SK-N-SH (cell line): ENCODE measurements around the gene FGGY. TPM values are rescaled to one million over a fixed set of nuclear protein-coding genes. Genes with fewer than 3 reads are reported as not detected.

Source experiments
- CTCF ChIA-PET: fragments of 300-600, 350-600 bp; formaldehyde crosslinking; extraction: SDS; loops from one replicate; lab custom pipeline; 2021; lab: Yijun Ruan, JAX
- POLR2A ChIA-PET: fragments of 350-600 bp; sonication (Branson Sonifier 250); formaldehyde crosslinking; extraction: SDS; loops from one replicate; lab custom pipeline; 2020; ENCODE audit warnings: antibody characterized with exemption, inconsistent platforms; lab: Yijun Ruan, JAX
- DNase-seq: peaks from one replicate; pipeline ENCODE4 v3.0.0; 2012
- H2AFZ ChIP-seq: fragments of 200-600 bp; sonication (generic); 2 replicates; pipeline ENCODE4 v1.8.1; 2016; ENCODE audit warnings: antibody characterized with exemption, mild to moderate bottlenecking, low read depth
- H3F3A ChIP-seq: fragments of 200-600 bp; sonication (generic); replicated peaks from 2 replicates; pipeline ENCODE3; 2016; ENCODE audit warnings: antibody characterized with exemption, mild to moderate bottlenecking; ENCODE audit not compliant: insufficient read depth
- H3K27ac ChIP-seq, 2 experiments: fragments of 200-500 bp in 1 of 2; fragments of 200-600 bp in 1 of 2; sonication (Bioruptor generic) in 1 of 2; sonication (generic), shearing (Covaris generic) in 1 of 2; 2 replicates each; pipeline versions ENCODE4 v1.5.1 to v1.6.1; 2014 to 2016; ENCODE audit warnings: low read depth in 2 of 2, inconsistent platforms in 1 of 2, low read length in 1 of 2, mild to moderate bottlenecking in 1 of 2, mixed read lengths in 1 of 2
- H3K27me3 ChIP-seq: fragments of 200-600 bp; sonication (generic), shearing (Covaris generic); 2 replicates; pipeline ENCODE4 v1.6.1; 2016; ENCODE audit warnings: mixed run types; ENCODE audit not compliant: insufficient read depth
- H3K36me3 ChIP-seq, 2 experiments: fragments of 200-500 bp in 1 of 2; fragments of 200-600 bp in 1 of 2; sonication (Bioruptor generic) in 1 of 2; sonication (generic) in 1 of 2; replicated peaks in 1 of 2; 2 replicates each; pipeline versions ENCODE3 to v1.5.1; 2014 to 2016; ENCODE audit warnings: low read length in 1 of 2, mild to moderate bottlenecking in 1 of 2; ENCODE audit not compliant: insufficient read depth in 2 of 2, control insufficient read depth in 1 of 2
- H3K4me1 ChIP-seq, 2 experiments: fragments of 200-500 bp in 1 of 2; fragments of 200-600 bp in 1 of 2; sonication (Bioruptor generic) in 1 of 2; sonication (generic), shearing (Covaris generic) in 1 of 2; 2 replicates each; pipeline versions ENCODE4 v1.5.1 to v1.6.1; 2014 to 2016; ENCODE audit warnings: low read depth in 1 of 2, low read length in 1 of 2, mixed run types in 1 of 2; ENCODE audit not compliant: insufficient read depth in 2 of 2, control insufficient read depth in 1 of 2
- H3K4me2 ChIP-seq: fragments of 200-600 bp; sonication (generic), shearing (Covaris generic); 2 replicates; pipeline ENCODE4 v1.6.1; 2017; ENCODE audit warnings: mixed run types
- H3K4me3 ChIP-seq, 2 experiments: fragments of 200-500 bp in 1 of 2; fragments of 200-600 bp in 1 of 2; sonication (Bioruptor generic) in 1 of 2; sonication (generic), shearing (Covaris generic) in 1 of 2; 2 replicates each; pipeline versions ENCODE4 v1.5.1 to v1.8.1; 2014 to 2016; ENCODE audit warnings: low read depth in 2 of 2, inconsistent platforms in 1 of 2, low read length in 1 of 2, mild to moderate bottlenecking in 1 of 2, mixed read lengths in 1 of 2, moderate library complexity in 1 of 2
- H3K79me2 ChIP-seq: fragments of 200-600 bp; sonication (generic); 2 replicates; pipeline ENCODE4 v1.8.1; 2017; ENCODE audit warnings: mild to moderate bottlenecking; ENCODE audit not compliant: insufficient read depth
- H3K9ac ChIP-seq: fragments of 200-600 bp; sonication (generic); 2 replicates; pipeline ENCODE4 v1.6.1; 2017; ENCODE audit warnings: mixed run types
- H3K9me2 ChIP-seq: fragments of 200-600 bp; sonication (generic); 2 replicates; pipeline ENCODE4 v1.6.1; 2017; ENCODE audit warnings: mixed run types
- H3K9me3 ChIP-seq: fragments of 200-600 bp; sonication (generic); 2 replicates; pipeline ENCODE4 v1.6.1; 2017; ENCODE audit warnings: mixed run types, mild to moderate bottlenecking, moderate library complexity
- H4K20me1 ChIP-seq: fragments of 200-600 bp; sonication (generic); 2 replicates; pipeline ENCODE4 v1.6.1; 2017; ENCODE audit warnings: mild to moderate bottlenecking, mixed run types; ENCODE audit not compliant: insufficient read depth
- CHD2 ChIP-seq: fragments of 150-350 bp; IDR thresholded peaks from 2 replicates; pipeline ENCODE4 v1.6.1; 2018; ENCODE audit warnings: low read length; ENCODE audit not compliant: partially characterized antibody
- EP300 ChIP-seq, 2 experiments: IDR thresholded peaks; 2 replicates each; pipeline versions ENCODE4 v1.4.0 to v1.6.1; 2012; ENCODE audit warnings: borderline replicate concordance in 1 of 2, low read depth in 1 of 2, low read length in 1 of 2
- EZH2phosphoT487 ChIP-seq: fragments of 200-600 bp; sonication (generic); IDR thresholded peaks from 2 replicates; pipeline ENCODE4 v1.6.1; 2017; ENCODE audit warnings: low read depth, mixed run types, mild to moderate bottlenecking, antibody characterized with exemption, moderate library complexity, borderline replicate concordance
- FOSL2 ChIP-seq: IDR thresholded peaks from 2 replicates; pipeline ENCODE4 v1.4.0; 2012; ENCODE audit warnings: low read depth, mild to moderate bottlenecking, moderate library complexity, borderline replicate concordance
- FOXJ3 ChIP-seq: sonication (generic); formaldehyde crosslinking; IDR thresholded peaks from 2 replicates; pipeline ENCODE4 v1.5.1; 2020; ENCODE audit warnings: mild to moderate bottlenecking, missing genetic modification reagents
- FOXM1 ChIP-seq: IDR thresholded peaks from 2 replicates; pipeline ENCODE4 v1.4.0; 2012; ENCODE audit warnings: low read depth, mild to moderate bottlenecking
- GABPA ChIP-seq: IDR thresholded peaks from 2 replicates; pipeline ENCODE4 v1.4.0; 2012; ENCODE audit warnings: low read depth, mild to moderate bottlenecking
- JUND ChIP-seq: IDR thresholded peaks from 2 replicates; pipeline ENCODE4 v1.4.0; 2012
- MXI1 ChIP-seq: IDR thresholded peaks from 2 replicates; pipeline ENCODE4 v1.6.1; 2012; ENCODE audit warnings: mild to moderate bottlenecking, low read depth, low read length, improper control_type of control experiment
- NRF1 ChIP-seq: IDR thresholded peaks from 2 replicates; pipeline ENCODE4 v1.6.1; 2012; ENCODE audit warnings: low read depth, mild to moderate bottlenecking, low read length
- PBX3 ChIP-seq: IDR thresholded peaks from 2 replicates; pipeline ENCODE4; 2012
- POLR2AphosphoS5 ChIP-seq: IDR thresholded peaks from 2 replicates; pipeline ENCODE4 v1.6.1; 2012; ENCODE audit warnings: low read depth, low read length
- RAD21 ChIP-seq: IDR thresholded peaks from 2 replicates; pipeline ENCODE4 v1.6.1; 2012; ENCODE audit warnings: mild to moderate bottlenecking, low read length
- SMC3 ChIP-seq: IDR thresholded peaks from 2 replicates; pipeline ENCODE4 v1.6.1; 2012; ENCODE audit warnings: low read depth, low read length, improper control_type of control experiment
- TEAD4 ChIP-seq: IDR thresholded peaks from 2 replicates; pipeline ENCODE4 v1.4.0; 2012; ENCODE audit warnings: mild to moderate bottlenecking, borderline replicate concordance; ENCODE audit not compliant: insufficient read depth
- USF2 ChIP-seq: fragments of 150-350 bp; IDR thresholded peaks from 2 replicates; pipeline ENCODE4 v1.6.1; 2017; ENCODE audit warnings: antibody characterized with exemption, low read length, low read depth, borderline replicate concordance
- YY1 ChIP-seq: IDR thresholded peaks from 2 replicates; pipeline ENCODE4 v1.4.0; 2012; ENCODE audit warnings: low read depth, mild to moderate bottlenecking
- ZBTB33 ChIP-seq: IDR thresholded peaks from 2 replicates; pipeline ENCODE4 v1.4.0; 2012; ENCODE audit warnings: low read depth, borderline replicate concordance
- WGBS: methylation state at CpG from one replicate; pipeline ENCODE4 v1.1.6; 2017; ENCODE audit warnings: low lambda C conversion rate; 5-methylcytosine and 5-hydroxymethylcytosine counted together
- polyA plus RNA-seq, 3 experiments: library from polyadenylated mRNA; depleted of rRNA; stranded (reverse); fragments of >200 nt; gene quantifications; 2 replicates each; pipeline ENCODE4 v1.2.3, GENCODE V29; 2012

The FGGY gene
- polyA plus RNA-seq, 1 of the 3 experiments (the other 2 are of a cell fraction), result 10.3 TPM

- DNase-seq, result no peak
- no peaks in the 10 kb centered on the region for H3F3A ChIP-seq
- CTCF ChIA-PET, result no interaction called here
Measured at GRCh38 chr1:59579222-59579621, 282.3 kb downstream of the FGGY start.

More at GRCh38 chr1:59579222-59579621, 282.3 kb downstream of the FGGY start:
- Histone ChIP-seq H3K27me3 (no peaks in the 10 kb centered on the region), H3K4me3 (no peak overlapping the region), H3K27ac (no peak overlapping the region), H3K4me2 (no peak overlapping the region), H4K20me1 (no peaks in the 10 kb centered on the region), H3K9ac (no peak overlapping the region), H3K36me3 (no peaks in the 10 kb centered on the region), H3K79me2 (no peaks in the 10 kb centered on the region), H3K9me2 (no peaks in the 10 kb centered on the region), H3K4me1 (no peaks in the 10 kb centered on the region), H3K9me3 (no peaks in the 10 kb centered on the region), H2AFZ (no peak overlapping the region)
- WGBS, result 100% methylated on average over 1 of the region's 1 CpG
- no peak for TF ChIP-seq FOXM1
- TF ChIP-seq POLR2AphosphoS5, result no peak
- no peak for TF ChIP-seq USF2
- no peak for TF ChIP-seq ZBTB33
- TF ChIP-seq CHD2, result no peak
- no peak for TF ChIP-seq GABPA
- no peak for TF ChIP-seq EP300 (IDR thresholded peaks at IDR 0.05; ENCODE audit: borderline replicate concordance in 1 of 2, low read depth in 1 of 2, low read length in 1 of 2)
- TF ChIP-seq NRF1, result no peak
- TF ChIP-seq FOSL2, result no peak
- TF ChIP-seq JUND, result no peak
- no peak for TF ChIP-seq PBX3
- TF ChIP-seq RAD21, result no peak
- no peak for TF ChIP-seq TEAD4
- no peak for TF ChIP-seq FOXJ3 (CRISPR knock-in tag)
- no peak for TF ChIP-seq EZH2phosphoT487
- no peak for TF ChIP-seq SMC3
- no peak for TF ChIP-seq YY1
- no peak for TF ChIP-seq MXI1
- POLR2A ChIA-PET, result no interaction called here
